Activated B cell treated with CpG ODN at 0.5 μM for 24 hours (primary cell): Measurements from ENCODE around the gene BRIX1. TPM values are rescaled to one million over a fixed set of nuclear protein-coding genes. Genes with fewer than 3 reads are reported as not detected.

Experiments
- ATAC-seq: fragments of 200-7000 bp; cut with Tn5 transposase; one replicate; pipeline ENCODE4 v1.10.0; 2021; ENCODE audit warnings: low read depth, mild to moderate bottlenecking, moderate library complexity
- CTCF ChIA-PET: fragments of 350-600 bp; sonication (Branson Sonifier 250); formaldehyde crosslinking; loops from one replicate; lab custom pipeline; 2021; ENCODE audit warnings: antibody characterized with exemption; lab: Charles Lee
- POLR2A ChIA-PET: fragments of 350-600 bp; sonication (Branson Sonifier 250); formaldehyde crosslinking; loops from one replicate; lab custom pipeline; 2021; ENCODE audit warnings: antibody characterized with exemption; lab: Charles Lee
- DNase-seq: peaks from one replicate; pipeline ENCODE4 v3.0.0; 2022
- H3K27ac Mint-ChIP-seq: one replicate; pipeline ENCODE4 v1.8.0; 2020; ENCODE audit warnings: mixed read lengths
- H3K27me3 Mint-ChIP-seq: one replicate; pipeline ENCODE4 v1.8.0; 2021; ENCODE audit warnings: mixed read lengths
- H3K36me3 Mint-ChIP-seq: one replicate; pipeline ENCODE4 v1.8.0; 2021; ENCODE audit warnings: low read depth, mixed read lengths
- H3K4me1 Mint-ChIP-seq: one replicate; pipeline ENCODE4 v1.8.0; 2021; ENCODE audit warnings: mixed read lengths
- H3K4me3 Mint-ChIP-seq: one replicate; pipeline ENCODE4 v1.8.0; 2020; ENCODE audit warnings: mild to moderate bottlenecking, mixed read lengths
- H3K9me3 Mint-ChIP-seq: one replicate; pipeline ENCODE4 v1.8.0; 2020; ENCODE audit warnings: mixed read lengths
- intact Hi-C: fragments of 100-400 bp; cut with micrococcal nuclease; formaldehyde crosslinking; loops from one replicate; pipeline ENCODE4 v1.15.1; 2024
- total RNA-seq: library from RNA; stranded (reverse); gene quantifications from 2 replicates; pipeline ENCODE4 v1.2.3, GENCODE V29; 2022
- TF ChIP-seq, protein P1 (sequence below): fragments of 200-600 bp; IDR thresholded peaks from one replicate; pipeline ENCODE4 v1.8.0; 2022; ENCODE audit warnings: antibody characterized with exemption, mild to moderate bottlenecking

Gene BRIX1
- total RNA-seq, 1 donor from 2014 or later = 42.4 TPM

- DNase-seq = no peak
- intact Hi-C loops = no loop called here
- TF ChIP-seq, protein P1, sequence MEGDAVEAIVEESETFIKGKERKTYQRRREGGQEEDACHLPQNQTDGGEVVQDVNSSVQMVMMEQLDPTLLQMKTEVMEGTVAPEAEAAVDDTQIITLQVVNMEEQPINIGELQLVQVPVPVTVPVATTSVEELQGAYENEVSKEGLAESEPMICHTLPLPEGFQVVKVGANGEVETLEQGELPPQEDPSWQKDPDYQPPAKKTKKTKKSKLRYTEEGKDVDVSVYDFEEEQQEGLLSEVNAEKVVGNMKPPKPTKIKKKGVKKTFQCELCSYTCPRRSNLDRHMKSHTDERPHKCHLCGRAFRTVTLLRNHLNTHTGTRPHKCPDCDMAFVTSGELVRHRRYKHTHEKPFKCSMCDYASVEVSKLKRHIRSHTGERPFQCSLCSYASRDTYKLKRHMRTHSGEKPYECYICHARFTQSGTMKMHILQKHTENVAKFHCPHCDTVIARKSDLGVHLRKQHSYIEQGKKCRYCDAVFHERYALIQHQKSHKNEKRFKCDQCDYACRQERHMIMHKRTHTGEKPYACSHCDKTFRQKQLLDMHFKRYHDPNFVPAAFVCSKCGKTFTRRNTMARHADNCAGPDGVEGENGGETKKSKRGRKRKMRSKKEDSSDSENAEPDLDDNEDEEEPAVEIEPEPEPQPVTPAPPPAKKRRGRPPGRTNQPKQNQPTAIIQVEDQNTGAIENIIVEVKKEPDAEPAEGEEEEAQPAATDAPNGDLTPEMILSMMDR = no peak
- ChIA-PET POLR2A (no interaction called here), CTCF (no interaction called here)
- H3K4me1 Mint-ChIP-seq = no peaks in the 10 kb centered on the region
- no peak overlapping the region for H3K4me3 Mint-ChIP-seq
- H3K9me3 Mint-ChIP-seq = no peaks in the 10 kb centered on the region
- no peak overlapping the region for H3K27ac Mint-ChIP-seq
- H3K36me3 Mint-ChIP-seq = peaks cover 79% of the 10 kb centered on the region
- no peaks in the 10 kb centered on the region for H3K27me3 Mint-ChIP-seq
- no peak for ATAC-seq
These were observed 29.0 kb downstream of the BRIX1 start for GRCh38 chr5:34944460-34945047.

DNA sequence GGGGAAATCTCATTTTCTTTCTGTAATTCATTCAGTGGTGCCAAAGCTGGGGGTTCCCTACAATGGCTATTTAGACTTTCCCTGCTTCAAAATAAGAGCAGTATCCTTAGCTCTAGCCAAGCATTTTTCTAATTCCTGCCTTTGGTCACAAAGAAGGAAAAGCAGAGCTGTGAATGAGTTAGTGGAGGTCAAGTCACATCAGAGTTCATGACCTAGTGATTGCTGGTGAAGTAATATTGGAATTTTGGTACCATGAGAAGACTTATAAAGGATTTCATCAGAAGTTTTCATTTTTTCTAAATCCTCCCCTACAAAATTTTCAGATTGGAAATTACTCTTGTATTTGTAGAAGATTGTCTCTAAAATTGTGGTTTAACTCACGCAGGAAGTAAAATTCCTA, 41.8 kb downstream of the BRIX1 start:
- Mint-ChIP-seq H3K27ac (no peak overlapping the region), H3K36me3 (peaks cover 35% of the 10 kb centered on the region), H3K27me3 (no peaks in the 10 kb centered on the region), H3K4me1 (peaks cover 5% of the 10 kb centered on the region), H3K9me3 (no peaks in the 10 kb centered on the region), H3K4me3 (no peak overlapping the region)
- intact Hi-C loops = no loop called here
- DNase-seq (no peak), ATAC-seq (no peak)
- POLR2A ChIA-PET = no interaction called here
- TF ChIP-seq, protein P1 = no peak
- CTCF ChIA-PET = interaction anchor here (0.8 to 1.2 kb wide), 3 partner anchors 27 to 46 kb away, joined by 3 to 7 read pairs (median 3); no protein-coding TSS in a partner anchor

DNA sequence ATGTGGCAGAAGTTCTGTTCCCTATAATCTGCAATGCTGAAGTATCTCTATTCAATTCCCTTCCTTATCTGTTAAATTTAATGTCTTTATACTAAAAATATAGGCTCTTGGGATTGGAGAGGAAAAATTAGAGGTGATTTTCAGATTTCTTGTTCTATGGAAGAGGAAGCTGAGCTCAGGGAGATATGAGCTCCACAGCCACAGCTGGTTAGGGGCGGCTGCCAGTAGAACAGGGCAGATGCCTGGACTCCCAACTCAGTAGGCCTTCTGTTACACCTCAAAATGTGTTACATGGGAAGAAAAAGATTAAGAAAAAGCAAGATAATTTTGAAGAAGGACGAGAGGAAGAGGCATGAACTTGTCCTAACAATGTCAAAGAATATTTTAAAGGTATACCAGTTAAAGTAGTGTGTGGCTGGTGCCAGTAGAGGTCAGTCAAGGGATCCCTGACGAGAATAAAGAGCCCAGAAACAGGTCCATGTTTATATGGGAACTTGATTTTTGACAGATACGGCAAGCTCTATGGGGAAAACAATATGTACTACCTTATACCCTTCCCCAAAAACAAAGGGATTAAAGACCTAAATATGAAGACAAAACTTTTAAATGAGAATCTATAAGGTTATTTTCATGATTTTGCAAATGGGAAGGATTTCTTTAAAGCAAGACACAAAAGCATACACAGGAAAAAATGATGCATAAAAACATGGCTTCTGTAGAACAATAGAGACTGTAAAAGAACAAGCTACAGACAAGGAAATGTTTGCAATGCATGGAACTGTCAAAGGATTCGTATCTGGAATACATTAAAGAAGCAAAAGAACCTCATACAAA, 42.6 kb downstream of the BRIX1 start:
- H3K4me1 Mint-ChIP-seq = peaks cover 5% of the 10 kb centered on the region
- no peaks in the 10 kb centered on the region for H3K27me3 Mint-ChIP-seq
- TF ChIP-seq, protein P1 = no peak
- peaks cover 28% of the 10 kb centered on the region for H3K36me3 Mint-ChIP-seq
- DNase-seq = no peak
- ChIA-PET CTCF (interaction anchor here (0.7 to 1.2 kb wide), 5 partner anchors 28 to 245 kb away, joined by 3 to 7 read pairs (median 3); no protein-coding TSS in a partner anchor), POLR2A (no interaction called here)
- intact Hi-C loops = loop anchor here (1.0 kb wide), 2 partner anchors 45 to 968 kb away; no protein-coding TSS in a partner anchor
- ATAC-seq = no peak
- H3K27ac Mint-ChIP-seq = no peak overlapping the region
- no peaks in the 10 kb centered on the region for H3K9me3 Mint-ChIP-seq
- no peak overlapping the region for H3K4me3 Mint-ChIP-seq

GRCh38 chr5:34959323-34959722, 43.8 kb downstream of the BRIX1 start:
- Mint-ChIP-seq H3K27ac (no peak overlapping the region), H3K4me1 (peaks cover 5% of the 10 kb centered on the region), H3K4me3 (no peak overlapping the region), H3K9me3 (no peaks in the 10 kb centered on the region), H3K36me3 (peaks cover 19% of the 10 kb centered on the region), H3K27me3 (no peaks in the 10 kb centered on the region)
- CTCF ChIA-PET = interaction anchor here (0.6 to 0.9 kb wide), 2 partner anchors 18 to 44 kb away, joined by 3 read pairs; no protein-coding TSS in a partner anchor
- POLR2A ChIA-PET = no interaction called here
- DNase-seq (no peak), ATAC-seq (no peak)
- TF ChIP-seq, protein P1 = no peak
- intact Hi-C loops = no loop called here

- no peak for DNase-seq
- intact Hi-C loops = no loop called here
These were observed 52.0 kb downstream of the BRIX1 start for GRCh38 chr5:34967540-34967939.

More at GRCh38 chr5:34967540-34967939, 52.0 kb downstream of the BRIX1 start:
- H3K27ac Mint-ChIP-seq = no peak overlapping the region
- no peaks in the 10 kb centered on the region for H3K27me3 Mint-ChIP-seq
- no peaks in the 10 kb centered on the region for H3K4me1 Mint-ChIP-seq
- TF ChIP-seq, protein P1 = no peak
- CTCF ChIA-PET = no interaction called here
- H3K36me3 Mint-ChIP-seq = peaks cover 20% of the 10 kb centered on the region
- ATAC-seq = no peak
- no peak overlapping the region for H3K4me3 Mint-ChIP-seq
- peaks cover 10% of the 10 kb centered on the region for H3K9me3 Mint-ChIP-seq
- POLR2A ChIA-PET = no interaction called here
